Measurements from ENCODE around the gene KATNAL2. TPM values are rescaled to one million over a fixed set of nuclear protein-coding genes. Genes with fewer than 3 reads are reported as not detected.
"Not testable (repeated sequence)": the region's sequence is repeated elsewhere in the genome, so short reads cannot be mapped to it uniquely, and the experiment has no call there.

KATNAL2 gene
- total RNA-seq, 2 donors from 2014 or later, result 4.2 to 6.4 TPM

DNA sequence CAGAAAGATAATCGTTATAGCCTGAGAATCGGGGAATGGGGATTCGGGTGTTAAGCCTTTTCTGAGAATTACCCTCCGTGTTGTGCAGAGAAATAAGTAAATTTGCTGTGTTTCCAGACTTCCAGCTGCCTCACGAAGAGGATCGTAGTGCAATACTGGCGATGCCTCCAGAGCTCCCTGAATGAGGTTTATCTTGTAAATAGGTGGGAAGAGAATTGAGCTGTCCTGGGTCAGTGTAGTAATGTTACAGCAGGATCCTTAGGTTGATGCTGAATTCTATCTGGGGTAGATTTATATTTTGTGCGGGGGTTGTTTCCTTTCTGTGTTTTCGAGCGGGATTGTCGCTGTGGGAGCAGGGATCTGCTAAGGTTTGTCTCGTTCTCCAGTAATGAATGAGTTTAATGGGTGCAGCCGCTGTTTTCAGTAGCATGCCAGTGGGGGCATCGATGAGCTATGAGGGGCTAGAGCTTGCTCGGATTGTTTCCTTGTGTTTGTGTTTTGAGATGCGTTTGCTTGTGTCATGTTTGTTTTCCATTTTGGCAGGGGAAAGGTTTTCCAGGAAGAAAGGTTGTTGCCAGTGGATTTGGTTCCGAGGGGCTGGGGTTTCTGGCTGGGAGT, 108.3 kb downstream of the KATNAL2 start:
- not testable (repeated sequence) for H3K36me3 Mint-ChIP-seq (ENCODE audit: low read depth); DNase-seq; H3K4me1 Mint-ChIP-seq; H3K4me3 Mint-ChIP-seq; H3K27me3 Mint-ChIP-seq (ENCODE audit: insufficient read depth); H3K27ac Mint-ChIP-seq; H3K4me1 ChIP-seq (ENCODE audit: control insufficient read depth, insufficient read depth, low read length); H3K27ac ChIP-seq (ENCODE audit: low read depth, low read length); H3K36me3 ChIP-seq (ENCODE audit: control insufficient read depth, insufficient read depth, low read length); H3K4me3 ChIP-seq (ENCODE audit: low read length); H3K9me3 Mint-ChIP-seq; H3K27me3 ChIP-seq (ENCODE audit: control insufficient read depth, insufficient read depth, low read length, poor library complexity, severe bottlenecking); H3K9me3 ChIP-seq (ENCODE audit: control insufficient read depth, low read length); H3K9ac ChIP-seq (ENCODE audit: extremely low read depth, low read length, poor library complexity, severe bottlenecking)
- 90 to 96% methylated on average over 3 of the region's 17 CpGs for WGBS, 2 experiments (ENCODE audit: insufficient coverage in 1 of 2, insufficient read length in 1 of 2)

DNA sequence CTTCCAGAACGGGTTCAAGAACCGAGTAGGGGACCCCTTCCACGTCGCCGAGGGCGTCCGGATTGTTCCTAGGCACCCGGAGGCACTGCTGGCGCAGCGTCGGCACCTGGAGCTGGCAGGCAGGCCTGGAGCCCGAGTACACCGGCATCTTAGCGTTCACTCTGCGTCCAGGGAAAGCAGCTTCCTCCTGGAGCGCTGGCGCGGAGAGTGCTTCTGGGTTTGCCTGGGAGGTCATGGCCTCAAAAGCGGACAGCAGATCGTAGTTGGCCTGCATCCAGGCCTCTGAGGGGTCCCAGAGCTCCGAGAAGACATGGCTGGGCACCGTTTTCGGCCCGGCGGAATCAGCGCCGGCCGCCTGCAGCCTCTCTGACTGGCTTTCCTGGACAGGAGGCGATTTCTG, 111.3 kb downstream of the KATNAL2 start:
- H3K4me1 ChIP-seq (ENCODE audit: control insufficient read depth, insufficient read depth, low read length); H3K27ac ChIP-seq (ENCODE audit: low read depth, low read length); H3K9me3 Mint-ChIP-seq; DNase-seq; H3K4me3 ChIP-seq (ENCODE audit: low read length); H3K4me3 Mint-ChIP-seq; H3K9ac ChIP-seq (ENCODE audit: extremely low read depth, low read length, poor library complexity, severe bottlenecking); H3K9me3 ChIP-seq (ENCODE audit: control insufficient read depth, low read length); H3K4me1 Mint-ChIP-seq; H3K27ac Mint-ChIP-seq; H3K36me3 ChIP-seq (ENCODE audit: control insufficient read depth, insufficient read depth, low read length); H3K27me3 Mint-ChIP-seq (ENCODE audit: insufficient read depth); H3K27me3 ChIP-seq (ENCODE audit: control insufficient read depth, insufficient read depth, low read length, poor library complexity, severe bottlenecking); H3K36me3 Mint-ChIP-seq (ENCODE audit: low read depth): not testable (repeated sequence)
- WGBS, 2 experiments (ENCODE audit: insufficient coverage in 1 of 2, insufficient read length in 1 of 2), result 100% methylated on average over 7 of the region's 29 CpGs; no CpG with 5 or more reads in 1 of the 2 experiments

DNA sequence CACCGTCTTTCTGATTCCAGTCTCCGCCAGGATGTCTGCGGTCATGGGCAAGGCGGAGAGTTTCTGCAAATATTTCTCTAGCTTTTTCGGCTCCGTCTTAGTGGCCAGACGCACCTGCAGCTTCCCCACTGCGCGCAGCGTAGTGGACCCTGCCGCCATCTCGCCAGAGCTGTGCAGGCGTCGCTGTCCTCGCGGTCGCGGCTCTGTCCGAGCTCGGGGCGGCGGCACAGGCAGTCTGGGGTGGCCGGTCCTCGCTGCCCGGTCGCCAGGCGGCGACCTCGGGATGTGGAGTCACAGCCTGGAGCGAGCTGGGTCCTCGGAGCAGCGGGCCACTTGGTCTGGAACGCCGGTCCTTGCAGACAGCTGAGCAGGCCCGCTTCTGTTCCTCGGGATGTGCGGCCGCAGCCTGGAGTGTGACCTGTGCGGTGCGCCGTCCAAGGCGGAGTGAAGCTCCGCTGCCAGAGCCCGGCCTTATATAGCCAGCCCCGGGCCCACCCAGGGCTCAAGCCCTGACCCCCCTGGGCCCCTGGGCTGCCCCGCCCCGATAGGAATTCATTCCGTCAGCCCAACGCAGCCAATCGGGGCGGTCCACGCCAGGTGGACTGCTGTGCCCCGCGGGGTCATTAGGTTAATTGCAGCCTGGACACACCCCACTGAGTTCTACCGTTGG, 112.4 kb downstream of the KATNAL2 start:
- not testable (repeated sequence) for H3K27me3 ChIP-seq (ENCODE audit: control insufficient read depth, insufficient read depth, low read length, poor library complexity, severe bottlenecking); H3K36me3 ChIP-seq (ENCODE audit: control insufficient read depth, insufficient read depth, low read length); H3K4me1 ChIP-seq (ENCODE audit: control insufficient read depth, insufficient read depth, low read length); H3K27me3 Mint-ChIP-seq (ENCODE audit: insufficient read depth); H3K27ac Mint-ChIP-seq; H3K4me1 Mint-ChIP-seq; H3K27ac ChIP-seq (ENCODE audit: low read depth, low read length); H3K36me3 Mint-ChIP-seq (ENCODE audit: low read depth); H3K4me3 ChIP-seq (ENCODE audit: low read length); H3K9me3 Mint-ChIP-seq; H3K9ac ChIP-seq (ENCODE audit: extremely low read depth, low read length, poor library complexity, severe bottlenecking); H3K4me3 Mint-ChIP-seq; DNase-seq; H3K9me3 ChIP-seq (ENCODE audit: control insufficient read depth, low read length)
- WGBS, 2 experiments (ENCODE audit: insufficient coverage in 1 of 2, insufficient read length in 1 of 2), result no CpG with 5 or more reads among the region's 55 CpGs

DNA sequence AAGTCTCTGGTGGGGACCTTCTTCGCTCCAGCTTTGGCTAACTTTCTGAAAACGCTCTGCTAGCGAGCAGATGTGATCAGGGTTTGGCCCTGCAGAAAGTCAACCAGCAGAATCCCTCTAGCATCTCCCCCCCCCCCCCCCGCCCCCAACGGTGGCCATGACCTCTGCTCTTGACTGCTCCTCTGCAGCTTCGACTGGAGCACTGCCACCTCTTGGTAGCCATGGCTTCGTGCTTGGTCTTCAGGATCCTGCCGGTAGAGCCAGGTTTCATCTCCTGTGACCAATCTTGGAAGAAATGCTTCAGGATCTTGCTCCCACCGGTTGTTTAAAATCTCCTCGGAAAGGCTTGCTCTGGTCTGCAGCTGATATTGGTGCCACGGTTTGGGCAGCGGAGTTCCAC, 113.5 kb downstream of the KATNAL2 start:
- not testable (repeated sequence) for H3K27ac Mint-ChIP-seq; H3K27me3 Mint-ChIP-seq (ENCODE audit: insufficient read depth); H3K4me1 ChIP-seq (ENCODE audit: control insufficient read depth, insufficient read depth, low read length); H3K4me1 Mint-ChIP-seq; H3K27me3 ChIP-seq (ENCODE audit: control insufficient read depth, insufficient read depth, low read length, poor library complexity, severe bottlenecking); H3K36me3 ChIP-seq (ENCODE audit: control insufficient read depth, insufficient read depth, low read length); H3K9me3 ChIP-seq (ENCODE audit: control insufficient read depth, low read length); H3K4me3 Mint-ChIP-seq; H3K36me3 Mint-ChIP-seq (ENCODE audit: low read depth); DNase-seq; H3K9me3 Mint-ChIP-seq; H3K27ac ChIP-seq (ENCODE audit: low read depth, low read length); H3K9ac ChIP-seq (ENCODE audit: extremely low read depth, low read length, poor library complexity, severe bottlenecking); H3K4me3 ChIP-seq (ENCODE audit: low read length)
- WGBS, 2 experiments (ENCODE audit: insufficient coverage in 1 of 2, insufficient read length in 1 of 2), result 95 to 100% methylated on average over 4 of the region's 12 CpGs

DNA sequence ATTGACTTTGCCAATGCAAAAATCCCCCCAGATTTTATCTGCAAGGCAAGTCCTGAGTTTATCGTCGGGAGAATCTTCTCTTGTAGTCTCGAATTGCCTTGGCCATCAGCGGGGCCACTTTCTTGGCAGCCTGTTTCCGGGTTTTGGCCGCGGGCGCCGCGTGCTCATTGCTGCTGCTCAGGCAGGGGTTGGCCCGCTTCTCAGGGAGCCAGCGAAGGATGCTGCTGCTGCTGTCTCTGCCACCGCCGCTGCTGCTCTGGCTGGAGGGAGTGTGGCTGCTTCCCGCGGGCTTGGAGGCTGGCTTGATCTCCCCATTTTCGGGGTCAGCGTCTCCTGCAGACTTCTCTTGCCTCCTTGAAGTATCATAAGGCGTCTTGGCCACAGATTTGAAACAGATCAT, 115.5 kb downstream of the KATNAL2 start:
- no peaks in the 10 kb centered on the region for H3K36me3 ChIP-seq (ENCODE audit: control insufficient read depth, insufficient read depth, low read length)
- H3K9ac ChIP-seq (ENCODE audit: extremely low read depth, low read length, poor library complexity, severe bottlenecking), result no peak overlapping the region
- Mint-ChIP-seq H3K4me1 (no peaks in the 10 kb centered on the region), H3K9me3 (no peaks in the 10 kb centered on the region), H3K4me3 (no peak overlapping the region), H3K27ac (no peak overlapping the region), H3K27me3 (ENCODE audit: insufficient read depth) (no peaks in the 10 kb centered on the region), H3K36me3 (ENCODE audit: low read depth) (no peaks in the 10 kb centered on the region)
- H3K27me3 ChIP-seq (ENCODE audit: control insufficient read depth, insufficient read depth, low read length, poor library complexity, severe bottlenecking), result no peaks in the 10 kb centered on the region
- no peak overlapping the region for H3K4me3 ChIP-seq (ENCODE audit: low read length)
- TF ChIP-seq, protein P1, sequence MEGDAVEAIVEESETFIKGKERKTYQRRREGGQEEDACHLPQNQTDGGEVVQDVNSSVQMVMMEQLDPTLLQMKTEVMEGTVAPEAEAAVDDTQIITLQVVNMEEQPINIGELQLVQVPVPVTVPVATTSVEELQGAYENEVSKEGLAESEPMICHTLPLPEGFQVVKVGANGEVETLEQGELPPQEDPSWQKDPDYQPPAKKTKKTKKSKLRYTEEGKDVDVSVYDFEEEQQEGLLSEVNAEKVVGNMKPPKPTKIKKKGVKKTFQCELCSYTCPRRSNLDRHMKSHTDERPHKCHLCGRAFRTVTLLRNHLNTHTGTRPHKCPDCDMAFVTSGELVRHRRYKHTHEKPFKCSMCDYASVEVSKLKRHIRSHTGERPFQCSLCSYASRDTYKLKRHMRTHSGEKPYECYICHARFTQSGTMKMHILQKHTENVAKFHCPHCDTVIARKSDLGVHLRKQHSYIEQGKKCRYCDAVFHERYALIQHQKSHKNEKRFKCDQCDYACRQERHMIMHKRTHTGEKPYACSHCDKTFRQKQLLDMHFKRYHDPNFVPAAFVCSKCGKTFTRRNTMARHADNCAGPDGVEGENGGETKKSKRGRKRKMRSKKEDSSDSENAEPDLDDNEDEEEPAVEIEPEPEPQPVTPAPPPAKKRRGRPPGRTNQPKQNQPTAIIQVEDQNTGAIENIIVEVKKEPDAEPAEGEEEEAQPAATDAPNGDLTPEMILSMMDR (conservative IDR thresholded peaks at IDR 0.05), result no peak
- 92 to 93% methylated on average over 14 to 19 of the region's 19 CpGs for WGBS, 2 experiments (ENCODE audit: insufficient coverage in 1 of 2, insufficient read length in 1 of 2)
- no peaks in the 10 kb centered on the region for H3K9me3 ChIP-seq (ENCODE audit: control insufficient read depth, low read length)
- DNase-seq, result no peak
- H3K27ac ChIP-seq (ENCODE audit: low read depth, low read length), result no peak overlapping the region
- H3K4me1 ChIP-seq (ENCODE audit: control insufficient read depth, insufficient read depth, low read length), result no peaks in the 10 kb centered on the region

DNA sequence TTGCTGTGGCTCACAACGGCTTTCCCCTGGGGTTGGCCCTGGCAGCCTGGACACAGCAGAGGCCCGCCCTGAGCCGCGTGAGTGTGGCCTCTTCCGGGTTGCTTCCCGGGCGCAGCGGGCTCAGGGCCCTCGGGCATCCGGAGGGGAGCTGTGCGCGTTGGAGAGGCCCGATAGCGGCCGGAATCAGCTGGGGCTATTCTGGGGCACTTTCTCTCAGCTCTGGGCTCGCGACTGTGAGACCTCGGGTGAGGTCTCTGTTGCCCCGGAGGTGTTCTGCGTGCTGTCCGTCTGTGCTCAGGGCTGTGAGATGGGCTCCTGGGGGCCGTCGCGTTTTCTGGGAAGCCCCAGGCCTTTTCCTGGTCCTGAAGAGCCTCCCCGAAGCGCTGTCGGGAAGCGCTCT, 117.2 kb downstream of the KATNAL2 start:
- not testable (repeated sequence) for H3K36me3 Mint-ChIP-seq (ENCODE audit: low read depth); H3K27ac Mint-ChIP-seq; H3K27me3 Mint-ChIP-seq (ENCODE audit: insufficient read depth); H3K27me3 ChIP-seq (ENCODE audit: control insufficient read depth, insufficient read depth, low read length, poor library complexity, severe bottlenecking); H3K4me3 Mint-ChIP-seq; H3K27ac ChIP-seq (ENCODE audit: low read depth, low read length); DNase-seq; H3K9me3 ChIP-seq (ENCODE audit: control insufficient read depth, low read length); H3K4me1 Mint-ChIP-seq; H3K36me3 ChIP-seq (ENCODE audit: control insufficient read depth, insufficient read depth, low read length); H3K4me1 ChIP-seq (ENCODE audit: control insufficient read depth, insufficient read depth, low read length); H3K4me3 ChIP-seq (ENCODE audit: low read length); H3K9me3 Mint-ChIP-seq; H3K9ac ChIP-seq (ENCODE audit: extremely low read depth, low read length, poor library complexity, severe bottlenecking)
- 96 to 97% methylated on average over 4 to 28 of the region's 28 CpGs for WGBS, 2 experiments (ENCODE audit: insufficient coverage in 1 of 2, insufficient read length in 1 of 2)

Measured in endodermal cell (in vitro differentiated cells).